Thoracic aorta (tissue), 2 donors: ENCODE results near the gene DZANK1. TPM values are rescaled to one million over a fixed set of nuclear protein-coding genes. Genes with fewer than 3 reads are reported as not detected.

Experiments used
- total RNA-seq, 2 donors: library from RNA; depleted of rRNA; stranded (reverse); fragments of >200 nt; gene quantifications; one replicate each; pipeline versions ENCODE4 v1.1.0 to v1.2.3, GENCODE V29; 2016

DZANK1 gene
- total RNA-seq, 2 donors from 2014 or later = 3.2 to 3.7 TPM

Other genes starting within 250 kb of the DZANK1 start
- 10 to 100 TPM in 1 of 2 donors, 1 to 10 TPM in 1; 9.1 to 13.7 TPM for gene ZNF133, start 178.5 kb downstream of the DZANK1 start, total RNA-seq
- gene POLR3F, start 360 bp upstream of the DZANK1 start, total RNA-seq = 10 to 100 TPM in 1 of 2 donors, 1 to 10 TPM in 1; 9.1 to 17.1 TPM
- 10 to 100 TPM; 12.2 to 18.3 TPM for gene RBBP9, start 30.2 kb upstream of the DZANK1 start, total RNA-seq
- 10 to 100 TPM; 22.2 to 32.9 TPM for gene SEC23B, start 40.9 kb upstream of the DZANK1 start, total RNA-seq
- 100 to 1,000 TPM in 1 of 2 donors, 10 to 100 TPM in 1; 47.5 to 113 TPM for gene SMIM26, start 100.4 kb upstream of the DZANK1 start, total RNA-seq
- gene DTD1, start 121.0 kb upstream of the DZANK1 start, total RNA-seq = 10 to 100 TPM; 29.6 to 36.9 TPM